Lower leg skin (tissue), 3 donors: Measurements from ENCODE around the gene THAP5.

Experiments used
- CTCF ChIP-seq, 3 donors: fragments of 450-650 bp; IDR thresholded peaks; one replicate each; pipeline ENCODE4 v1.5.1; 2016; ENCODE audit warnings: antibody characterized with exemption in 3 of 3, mild to moderate bottlenecking in 3 of 3, moderate library complexity in 2 of 3
- POLR2A ChIP-seq, 2 donors: fragments of 450-650 bp; IDR thresholded peaks; one replicate each; pipeline ENCODE4 v1.6.1; 2016 to 2017; ENCODE audit warnings: antibody characterized with exemption in 2 of 2, mild to moderate bottlenecking in 1 of 2, moderate library complexity in 1 of 2

DNA sequence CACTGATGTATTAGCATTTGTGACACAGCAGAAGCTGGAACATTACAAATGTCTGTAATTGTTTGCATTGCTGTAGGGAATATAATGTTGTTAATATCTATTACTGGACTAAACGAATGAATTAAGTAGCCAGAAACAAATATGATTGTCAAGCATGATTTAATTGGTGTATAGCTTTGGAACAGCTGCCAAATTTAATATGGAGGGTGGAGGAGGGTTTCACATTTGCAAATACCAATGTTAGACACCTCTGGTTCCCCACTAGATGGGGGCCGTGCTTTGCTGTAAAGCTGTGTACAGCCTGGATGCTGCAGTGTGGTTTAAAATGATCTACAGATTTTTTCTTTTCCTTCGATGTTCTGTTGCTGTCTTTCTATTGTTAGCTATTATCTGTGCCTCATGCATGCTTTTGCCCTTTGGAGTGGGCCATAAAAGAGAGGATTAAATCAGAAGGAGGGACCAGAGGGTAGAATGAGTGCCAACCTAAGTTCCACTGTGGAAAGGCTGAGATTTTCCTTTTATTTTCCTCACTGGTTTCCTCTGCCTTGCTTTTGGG, 23.2 kb upstream of the THAP5 start:
- TF ChIP-seq POLR2A (IDR thresholded peaks at IDR 0.05) (no peak), CTCF (IDR thresholded peaks at IDR 0.05) (no peak)
